GM18868 (cell line): ENCODE measurements around the gene TP53I11.

Experiments
- ATAC-seq: cut with Tn5 transposase; IDR thresholded peaks from one replicate; pipeline ENCODE4 v1.9.1; 2021; ENCODE audit warnings: mild to moderate bottlenecking, moderate library complexity; ENCODE audit not compliant: unreplicated experiment

TP53I11 gene

DNA sequence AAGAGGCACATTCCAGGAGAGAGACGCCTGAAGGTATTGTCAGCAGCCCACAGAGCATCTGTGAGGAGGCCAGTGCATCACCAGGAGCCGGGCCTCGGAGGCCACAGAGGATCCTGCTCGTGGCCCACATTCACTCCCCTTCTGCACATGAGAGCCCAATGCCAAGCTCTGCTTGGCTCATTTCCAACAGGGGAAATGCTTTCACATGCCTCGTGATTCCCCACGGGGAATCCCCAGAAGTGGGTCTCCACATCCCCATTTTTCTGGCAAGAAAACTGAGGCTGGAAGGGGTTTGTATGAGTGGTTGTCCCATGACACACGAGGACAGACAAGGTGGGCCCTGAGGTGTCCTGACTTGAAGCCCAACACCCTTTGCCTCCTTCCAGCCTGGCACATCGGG is 34.4 kb downstream of the TP53I11 start:
- ATAC-seq: no peak

DNA sequence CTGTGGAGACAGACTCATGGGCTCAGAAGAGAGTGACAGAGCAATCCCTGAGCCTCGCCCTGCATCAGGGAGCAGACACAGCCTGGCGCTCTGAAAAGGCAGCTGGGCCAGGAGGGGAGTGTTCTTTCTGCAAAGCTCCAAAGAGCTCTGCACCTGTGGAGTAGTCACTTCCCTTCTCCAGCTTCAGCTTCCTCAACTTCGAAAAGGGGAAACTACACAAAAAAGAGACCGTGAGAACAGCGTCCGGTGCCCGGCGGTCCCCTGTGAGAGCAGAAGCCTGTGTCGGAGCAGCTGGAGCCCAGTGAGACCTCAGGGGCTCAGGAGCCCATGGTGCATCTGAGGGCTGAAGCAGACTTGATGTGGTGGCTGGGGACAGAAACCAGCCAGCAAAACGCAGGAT is 35.1 kb downstream of the TP53I11 start:
- ATAC-seq: no peak

DNA sequence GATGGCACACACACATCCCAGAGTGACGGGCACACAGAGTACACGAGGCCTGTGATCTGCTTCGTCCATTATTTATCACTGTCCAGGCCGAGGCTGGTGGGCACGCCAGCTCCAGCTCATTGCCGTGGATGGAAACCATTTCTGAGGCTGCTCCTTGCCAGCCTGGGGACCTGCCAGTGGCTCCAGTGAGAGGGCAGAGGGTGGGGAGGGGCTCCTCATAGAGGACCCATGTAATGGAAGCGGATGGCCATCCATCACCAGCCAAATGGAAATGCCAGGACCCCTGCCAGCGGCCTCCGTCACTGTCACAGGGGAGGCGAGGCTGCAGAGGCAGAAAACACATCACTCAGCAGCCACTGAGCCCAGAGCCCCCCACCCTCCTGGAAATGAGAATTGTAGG is 35.7 kb downstream of the TP53I11 start:
- no peak for ATAC-seq

DNA sequence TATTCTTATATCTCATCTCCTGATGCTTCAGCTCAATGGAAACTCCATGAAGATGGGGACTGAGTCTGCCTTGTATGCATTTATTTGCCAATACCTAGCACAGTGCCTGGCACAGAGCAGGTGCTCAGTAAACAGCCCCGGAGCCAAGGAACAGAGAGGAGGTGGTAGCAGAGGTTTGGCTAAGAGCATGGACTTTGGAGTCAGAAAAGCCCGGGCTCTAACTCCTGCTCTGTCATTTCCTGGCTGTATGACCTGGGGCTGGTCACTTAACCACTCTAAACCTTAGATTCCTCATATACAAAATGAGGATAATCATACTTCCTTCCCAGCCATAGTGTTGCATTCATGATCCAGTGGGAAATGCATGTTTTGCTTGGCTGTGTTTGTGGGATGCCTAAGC is 36.6 kb downstream of the TP53I11 start:
- no peak for ATAC-seq

DNA sequence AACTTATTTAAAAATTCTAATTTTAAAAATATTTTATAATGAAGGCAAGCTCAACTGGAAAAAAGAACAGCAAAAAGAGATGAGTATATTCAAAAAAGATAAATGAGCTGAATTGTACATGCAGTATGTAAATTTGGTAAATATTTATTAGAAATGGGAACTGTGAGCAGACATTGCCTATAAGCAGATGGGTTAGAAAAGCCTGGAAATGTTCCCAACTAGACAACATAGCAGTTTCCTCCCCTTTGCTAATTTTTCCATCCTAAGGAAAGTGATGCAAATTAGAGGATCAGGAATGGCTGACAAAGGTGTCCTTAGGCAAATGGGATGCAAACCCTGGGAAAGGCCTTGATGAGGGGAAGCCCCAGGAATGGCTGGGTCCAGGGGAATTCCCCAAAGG is 37.2 kb downstream of the TP53I11 start:
- no peak for ATAC-seq

DNA sequence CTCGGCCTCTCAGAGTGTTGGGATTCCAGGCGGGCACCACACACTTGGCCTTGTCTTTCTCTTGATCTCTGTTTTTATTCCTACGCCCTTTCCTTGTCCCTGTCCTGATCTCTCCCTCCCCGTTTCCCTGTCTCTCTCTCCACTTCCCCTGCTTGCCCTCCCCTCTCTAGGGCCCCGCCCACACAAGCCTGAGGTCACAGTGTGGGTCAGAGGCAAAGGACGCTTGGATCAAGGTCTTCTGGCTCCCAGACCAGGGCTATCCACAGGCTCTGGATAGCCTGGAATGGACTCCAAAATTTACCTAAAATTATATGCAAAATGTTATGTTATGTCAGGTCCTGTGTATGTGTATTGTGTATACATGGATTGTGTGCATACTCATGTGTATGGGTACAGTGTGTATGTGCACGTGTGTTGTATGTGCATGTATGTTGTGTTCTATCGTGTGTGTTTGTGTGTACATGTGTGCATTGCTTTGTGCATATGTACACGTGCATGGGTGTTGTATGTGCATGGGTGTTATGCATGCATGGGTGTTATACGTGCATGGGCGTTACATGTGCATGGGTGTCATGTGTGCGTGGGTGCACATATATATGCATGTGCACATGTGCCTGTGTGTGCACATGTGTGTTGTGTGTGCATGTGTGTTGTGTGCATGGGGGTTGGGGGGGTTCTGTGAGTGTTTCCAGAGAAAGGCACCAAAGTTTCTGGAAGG is 38.3 kb downstream of the TP53I11 start:
- no peak for ATAC-seq

DNA sequence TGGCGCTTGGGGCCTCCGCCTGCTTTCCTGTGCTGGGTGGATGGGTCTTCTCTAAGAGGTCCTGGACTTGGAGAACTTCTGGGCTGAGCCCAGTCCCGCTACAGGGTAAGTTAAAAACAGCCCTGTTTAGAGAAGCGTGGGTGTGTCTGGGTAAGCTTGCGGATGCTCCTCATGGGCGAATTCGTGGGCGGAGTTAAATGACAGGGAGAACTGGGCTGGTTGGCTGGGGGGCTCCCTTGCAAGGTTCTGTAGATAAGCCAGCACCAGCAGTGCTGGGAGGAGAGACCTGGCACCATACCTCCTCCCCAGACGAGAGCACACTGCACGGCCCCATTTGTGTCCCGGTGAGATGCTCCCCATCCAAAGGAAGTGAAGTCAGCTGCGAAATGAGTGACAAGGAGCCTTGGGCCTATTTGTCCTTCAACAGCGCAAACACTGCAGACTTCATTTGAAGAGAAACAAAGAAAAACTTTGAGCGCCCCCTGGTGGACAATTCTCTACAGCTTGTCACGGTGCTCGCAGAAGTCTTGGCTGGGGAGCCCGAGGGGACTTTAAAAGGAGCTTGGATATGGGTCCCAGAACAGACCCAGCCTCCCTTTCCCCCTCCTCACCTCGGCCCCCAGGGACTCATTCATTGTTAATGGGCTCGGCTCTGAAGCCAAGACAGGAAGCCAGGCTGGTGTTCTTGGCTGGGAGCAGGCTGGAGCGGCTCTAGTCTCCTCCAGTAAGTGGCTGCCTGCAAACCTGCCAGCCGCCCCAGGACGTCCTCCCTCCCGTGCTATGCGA is 39.5 kb downstream of the TP53I11 start:
- ATAC-seq: peak; percentile 64

DNA sequence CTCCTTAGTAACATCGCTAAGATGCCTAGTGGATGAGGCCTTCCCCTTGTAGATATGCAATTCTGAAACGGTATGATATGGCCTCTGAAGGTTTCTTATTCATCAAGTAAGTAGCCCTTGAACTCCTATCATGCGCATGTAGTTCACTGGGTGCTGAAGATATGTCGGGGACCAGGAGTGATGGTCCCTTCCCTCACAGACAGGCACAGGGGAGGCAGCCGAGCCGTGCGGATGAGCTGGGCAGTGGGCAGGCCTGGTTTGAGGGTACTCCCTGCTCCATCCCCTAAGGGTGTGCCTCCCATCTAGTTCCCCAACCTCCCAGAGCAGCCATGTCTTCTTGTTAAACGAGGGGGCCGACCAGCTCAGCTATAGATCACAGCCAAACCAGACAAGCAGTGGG is 40.1 kb downstream of the TP53I11 start:
- ATAC-seq: no peak

DNA sequence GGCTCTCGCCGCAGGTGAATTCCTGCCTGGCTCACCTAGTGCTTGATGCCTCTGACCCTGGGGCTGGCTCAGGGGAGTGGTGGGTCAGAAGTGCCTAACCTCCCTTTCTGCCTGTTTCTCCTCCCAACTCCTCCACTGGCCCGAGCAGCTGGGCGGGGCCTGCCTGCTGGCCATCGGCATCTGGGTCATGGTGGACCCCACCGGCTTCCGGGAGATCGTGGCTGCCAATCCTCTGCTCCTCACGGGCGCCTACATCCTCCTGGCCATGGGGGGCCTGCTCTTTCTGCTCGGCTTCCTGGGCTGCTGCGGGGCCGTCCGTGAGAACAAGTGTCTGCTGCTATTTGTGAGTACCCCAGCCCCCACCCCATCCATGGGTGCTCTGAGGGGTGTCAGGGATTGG is 41.1 kb downstream of the TP53I11 start:
- no peak for ATAC-seq

DNA sequence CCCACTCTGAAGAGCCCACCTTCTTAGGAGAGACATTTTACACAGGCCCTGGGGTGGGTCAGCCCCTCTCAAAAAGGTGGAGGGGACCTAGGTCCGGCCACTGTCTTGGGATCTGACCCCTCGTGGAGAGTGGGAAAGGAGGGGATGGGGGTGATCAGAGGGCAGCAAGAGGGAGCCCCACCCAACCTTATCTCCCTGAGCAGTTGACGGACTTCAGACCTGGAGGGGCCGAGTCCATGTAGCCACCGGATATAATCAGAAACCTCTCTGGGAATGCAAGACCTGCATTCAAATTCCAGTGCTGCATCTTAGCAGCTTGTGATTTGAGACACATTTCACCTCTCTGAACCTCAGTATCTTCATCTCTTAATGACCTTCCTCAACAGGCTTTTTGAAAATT is 44.0 kb downstream of the TP53I11 start:
- no peak for ATAC-seq

DNA sequence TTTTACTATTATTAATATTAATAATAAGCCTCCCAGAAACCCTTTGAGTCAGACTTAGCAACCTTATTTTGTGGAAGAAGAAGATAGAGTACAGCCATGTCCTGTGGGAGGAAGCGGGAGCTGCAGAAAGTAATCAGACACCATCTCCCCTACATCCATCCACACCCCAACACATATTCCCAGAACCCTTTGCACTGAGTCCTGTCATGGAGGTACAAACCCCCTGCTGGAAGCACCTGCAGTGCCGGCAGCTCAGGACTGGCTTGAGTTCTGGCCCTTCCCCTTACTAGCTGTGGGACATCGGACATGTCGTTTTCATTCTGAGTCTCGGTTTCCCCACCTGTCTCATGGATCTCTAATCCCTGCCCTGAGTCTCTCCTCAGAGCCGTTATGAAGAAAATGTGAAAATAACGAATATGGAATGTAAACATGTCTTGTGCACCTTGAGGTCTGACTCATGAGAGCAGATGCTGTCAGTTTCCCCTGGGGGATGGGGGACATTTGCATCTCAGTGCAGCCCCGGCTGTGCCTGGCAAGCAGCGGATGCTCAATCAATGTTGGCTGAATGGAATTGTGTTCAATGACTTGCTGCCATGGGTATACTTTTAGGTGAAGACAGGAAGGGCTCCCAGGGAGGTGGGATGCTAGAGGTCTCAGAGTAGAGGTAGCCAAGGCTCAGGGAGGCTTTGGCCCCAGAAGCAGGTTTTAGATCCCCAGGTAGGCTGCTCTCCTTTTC is 45.4 kb downstream of the TP53I11 start:
- no peak for ATAC-seq

DNA sequence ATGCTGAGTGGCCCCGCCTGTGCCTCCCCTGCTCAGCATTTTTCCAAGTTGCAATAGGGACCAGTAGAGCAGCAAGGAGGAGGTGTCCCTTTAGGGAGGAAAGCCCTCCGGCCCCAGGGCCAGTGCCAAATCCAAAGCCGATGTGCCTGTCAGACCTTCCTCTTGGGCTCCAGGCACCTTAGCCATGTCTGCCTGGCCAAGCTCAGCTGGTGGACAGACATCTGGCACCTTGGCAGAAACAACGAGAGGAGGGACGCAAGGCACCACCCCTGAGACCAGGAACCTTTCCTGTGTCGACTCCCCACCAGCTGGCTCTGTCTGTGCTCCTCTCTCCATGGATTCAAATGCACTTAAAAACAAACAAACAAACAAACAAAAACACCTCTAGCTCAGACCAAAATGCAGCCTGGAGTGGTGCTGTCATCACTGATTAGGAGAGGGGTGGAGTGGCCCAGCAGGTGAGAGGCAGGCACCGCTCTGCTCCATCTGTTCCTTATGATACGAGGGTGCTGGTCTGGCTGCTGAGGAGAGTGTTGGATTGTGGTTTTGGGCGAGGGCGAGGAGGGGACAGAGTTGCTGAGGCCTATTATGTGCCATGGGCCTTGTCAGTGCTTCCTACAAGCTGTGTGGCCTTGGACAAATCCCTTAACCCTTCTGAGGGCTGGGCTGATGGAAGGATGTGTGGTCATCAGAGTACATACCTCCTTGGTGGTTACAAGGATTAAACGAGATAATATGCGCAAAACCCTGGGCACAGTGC is 46.2 kb downstream of the TP53I11 start:
- ATAC-seq: no peak

DNA sequence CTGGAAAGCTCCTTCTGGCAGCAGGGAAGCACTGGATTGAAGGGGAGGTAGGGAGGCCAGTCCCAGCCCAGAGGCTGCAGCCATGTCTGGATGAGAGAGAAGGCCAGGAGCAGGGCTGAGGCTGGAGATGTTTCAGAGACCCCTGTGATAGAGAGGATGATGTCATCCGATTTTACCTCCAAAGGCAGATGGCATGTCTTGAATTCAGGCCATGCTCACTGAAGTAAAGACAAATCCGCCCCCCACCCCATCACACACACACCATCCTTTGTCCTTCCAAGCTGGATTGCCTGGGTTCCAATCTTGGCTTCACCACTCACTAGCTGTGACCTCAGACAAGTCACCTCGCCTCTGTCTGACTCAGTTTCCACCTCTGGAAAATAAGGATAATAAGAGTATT is 47.2 kb downstream of the TP53I11 start:
- ATAC-seq: no peak

DNA sequence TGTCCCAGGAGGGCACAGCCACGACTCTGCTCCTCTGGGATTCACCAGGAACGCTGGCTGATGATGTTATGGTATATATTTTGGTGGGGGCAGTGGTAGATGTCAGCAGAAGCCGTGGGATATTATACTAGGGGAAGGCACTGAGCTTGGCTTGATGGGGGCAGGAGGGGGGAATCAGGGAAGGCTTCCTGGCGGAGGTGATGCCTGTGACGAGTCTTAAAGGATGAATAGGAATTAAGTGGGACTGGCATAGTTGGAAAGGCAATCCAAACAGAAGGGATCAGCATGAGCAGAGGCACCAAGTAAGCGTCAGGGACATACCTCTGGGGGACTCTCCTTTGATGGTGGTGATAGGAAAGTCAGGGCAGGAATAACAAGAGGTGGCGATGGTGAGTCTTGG is 47.6 kb downstream of the TP53I11 start:
- ATAC-seq: no peak

DNA sequence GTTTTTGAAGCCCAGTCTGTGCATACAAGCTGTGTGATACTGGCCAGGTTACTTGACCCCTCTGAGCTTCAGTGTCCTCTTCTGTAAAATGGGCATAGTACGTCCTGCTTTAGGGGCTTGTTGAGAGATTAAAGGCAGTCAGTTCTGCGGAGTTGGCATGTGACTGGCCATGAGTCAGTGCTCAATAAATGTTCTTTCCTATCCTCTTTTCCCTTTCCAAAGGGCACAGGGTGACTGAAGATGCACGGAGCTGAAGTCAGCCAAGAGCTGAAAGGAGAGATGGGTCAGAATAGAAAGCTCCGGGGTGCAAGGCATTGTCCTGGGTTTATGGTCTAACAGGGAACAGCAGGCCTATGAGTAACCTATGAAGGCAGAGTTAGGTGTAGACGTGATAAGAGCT is 48.9 kb downstream of the TP53I11 start:
- ATAC-seq: no peak

DNA sequence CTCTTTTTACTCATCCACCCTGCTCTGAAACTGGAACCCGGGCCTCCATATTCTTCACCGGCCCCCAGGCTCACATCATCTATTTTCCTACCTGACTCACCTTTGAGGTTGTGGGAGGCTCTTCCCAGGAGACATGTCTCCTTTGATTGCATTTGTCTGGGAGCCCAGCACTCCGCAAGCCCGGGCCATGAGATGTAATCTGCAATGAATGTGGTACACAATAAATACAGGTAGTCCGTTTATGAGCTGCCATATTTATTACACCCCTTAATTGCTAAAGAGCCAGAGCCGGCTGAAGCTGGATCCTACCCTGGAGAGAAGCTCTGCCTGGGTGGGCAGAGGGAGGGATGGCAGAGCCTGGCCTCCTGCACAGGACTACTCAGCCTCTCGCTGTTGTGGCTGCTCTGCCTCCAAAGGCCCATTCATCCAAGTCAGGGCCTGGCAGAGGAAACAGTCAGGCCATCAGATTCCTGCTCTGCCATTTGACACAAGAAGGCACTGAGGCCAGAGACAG is 49.5 kb downstream of the TP53I11 start:
- no peak for ATAC-seq

DNA sequence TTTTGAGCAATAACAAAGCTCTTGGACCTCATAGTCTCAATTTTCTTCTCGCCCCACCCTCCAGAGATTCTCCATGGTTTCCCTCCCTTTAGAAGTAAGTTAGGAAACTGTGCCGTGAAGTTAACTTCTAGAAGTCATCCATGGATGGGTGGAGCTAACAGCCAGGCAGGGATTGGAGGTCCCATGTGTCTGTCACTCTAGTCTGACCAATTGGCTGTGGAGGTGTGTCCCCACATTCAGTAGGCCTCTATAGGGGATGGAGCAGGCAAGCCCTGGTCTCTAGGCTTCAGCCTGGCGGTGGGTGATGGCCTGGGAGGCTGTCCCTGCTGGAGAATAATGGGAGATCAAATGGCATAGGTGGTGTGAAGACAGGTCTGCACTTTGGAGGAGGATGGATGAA is 50.7 kb downstream of the TP53I11 start:
- ATAC-seq: peak; percentile 55

DNA sequence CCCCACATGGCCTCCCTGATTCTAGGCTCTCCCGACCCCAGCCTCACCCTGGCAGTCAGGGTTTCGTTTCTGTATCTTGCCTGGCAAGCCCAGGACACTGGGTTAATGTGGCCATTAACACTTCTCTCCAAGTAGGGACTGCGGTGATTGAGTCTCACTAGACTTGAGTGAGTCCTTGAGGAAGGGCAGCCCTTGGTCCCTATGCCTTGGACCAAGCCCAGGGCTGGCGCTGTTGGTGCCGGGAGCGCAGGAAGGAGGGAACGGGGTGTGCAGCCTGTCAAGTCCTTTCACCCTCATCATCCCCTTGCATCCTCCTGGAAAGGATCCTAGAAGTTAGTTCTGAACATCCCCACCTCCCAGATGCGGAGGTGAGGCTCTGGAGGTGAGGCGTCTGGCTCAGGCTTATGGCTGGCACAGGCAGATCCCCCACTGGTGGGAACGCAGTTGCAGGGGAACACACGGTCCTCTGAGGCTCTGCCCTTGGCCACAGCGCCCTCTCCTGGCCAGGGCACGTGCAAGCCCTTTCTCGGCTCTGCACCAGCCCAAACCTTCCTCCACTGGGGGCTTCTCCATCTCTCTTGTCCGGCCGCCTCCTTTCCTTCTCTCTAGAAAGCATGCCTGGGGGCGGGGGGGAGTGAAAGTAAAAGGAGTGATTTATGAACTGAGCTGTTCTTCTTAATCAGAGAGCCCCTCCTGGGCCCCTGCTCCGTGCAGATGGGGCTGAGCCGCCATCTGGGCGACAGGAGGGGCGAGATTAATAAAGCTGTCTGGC is 56.7 kb downstream of the TP53I11 start:
- ATAC-seq: peak; percentile 78

DNA sequence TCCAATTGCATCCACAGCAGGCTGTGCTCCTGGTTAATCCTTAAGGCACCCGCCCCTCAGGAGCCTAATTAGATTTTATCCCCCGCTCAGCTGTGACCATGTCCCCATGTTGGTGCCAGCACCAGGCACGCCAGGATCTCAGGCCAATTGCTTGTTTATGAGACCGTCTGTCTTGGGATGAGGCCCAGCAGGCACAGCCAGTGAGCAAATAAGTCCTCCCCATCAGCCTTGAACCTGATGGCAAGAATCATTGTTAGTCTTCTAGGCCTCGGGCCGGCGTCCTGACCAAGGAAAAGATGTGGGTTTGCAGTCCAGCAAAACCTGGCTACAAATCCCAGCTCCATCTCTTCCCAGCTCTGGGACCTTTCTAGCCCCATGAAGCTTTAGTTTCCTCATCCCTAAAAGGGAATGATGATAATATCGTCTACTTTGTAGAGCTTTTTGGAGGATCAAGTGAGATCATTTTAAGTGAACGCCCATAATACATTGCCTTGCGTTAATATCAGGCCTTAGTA is 57.3 kb downstream of the TP53I11 start:
- ATAC-seq: no peak

DNA sequence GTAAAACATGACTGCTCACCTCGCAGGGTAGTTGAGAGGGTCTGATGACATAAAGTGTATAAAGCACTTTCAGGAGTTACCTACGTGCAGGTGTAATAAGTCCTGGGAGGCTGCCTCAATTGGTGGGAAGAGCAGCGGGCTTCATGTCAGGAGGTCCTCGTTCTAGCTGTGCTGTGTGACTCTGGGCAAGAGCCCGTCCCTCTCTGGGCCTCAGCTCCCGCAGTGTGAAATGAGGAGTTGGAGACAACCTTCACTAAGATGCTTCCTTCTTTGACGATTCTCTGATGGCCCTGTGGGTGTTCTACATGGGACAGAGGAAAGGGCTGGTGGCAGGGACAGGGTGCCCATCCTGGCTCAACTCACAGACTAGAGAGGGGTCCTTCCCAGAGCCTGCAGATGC is 57.8 kb downstream of the TP53I11 start:
- no peak for ATAC-seq
